Activated T-cell treated with anti-CD3 and anti-CD28 coated beads, Interleukin-2, amount 50 U/mL, for 72 hours (primary cell): ENCODE data around the gene KLK15. TPM values are rescaled to one million over a fixed set of nuclear protein-coding genes. Genes with fewer than 3 reads are reported as not detected.

Experiments
- ATAC-seq, 2 donors: fragments of 150-1000 bp; cut with Tn5 transposase; replicated peaks in 1 of 2; 2 replicates each; pipeline ENCODE4 v1.10.0; 2021; ENCODE audit warnings: moderate library complexity in 2 of 2, mild to moderate bottlenecking in 1 of 2
- DNase-seq, 2 donors: peaks; one replicate each; pipeline ENCODE4 v3.0.0; 2021 to 2022; ENCODE audit warnings: mixed read lengths in 1 of 2
- H3K27ac Mint-ChIP-seq: one replicate; pipeline ENCODE4 v1.8.0; 2022; ENCODE audit warnings: mild to moderate bottlenecking, moderate library complexity, mixed read lengths
- H3K27me3 Mint-ChIP-seq: one replicate; pipeline ENCODE4 v1.8.0; 2022; ENCODE audit warnings: low read depth, mixed read lengths
- H3K36me3 Mint-ChIP-seq, 2 donors: one replicate each; pipeline ENCODE4 v1.8.0; 2022; ENCODE audit warnings: mixed read lengths in 2 of 2, mild to moderate bottlenecking in 1 of 2; ENCODE audit not compliant: insufficient read depth in 2 of 2
- H3K4me1 Mint-ChIP-seq: one replicate; pipeline ENCODE4 v1.8.0; 2022; ENCODE audit warnings: low read depth, mixed read lengths
- H3K4me3 Mint-ChIP-seq, 2 donors: one replicate each; pipeline ENCODE4 v1.8.0; 2022; ENCODE audit warnings: mild to moderate bottlenecking in 2 of 2, mixed read lengths in 2 of 2, moderate library complexity in 2 of 2
- H3K9me3 Mint-ChIP-seq, 2 donors: one replicate each; pipeline ENCODE4 v1.8.0; 2022; ENCODE audit warnings: mixed read lengths in 2 of 2
- total RNA-seq, 2 donors: library from RNA; stranded (reverse); gene quantifications; one replicate each; pipeline ENCODE4 v1.2.3, GENCODE V29; 2022

KLK15 gene
- total RNA-seq, 2 donors from 2014 or later: not detected

GRCh38 chr19:50808856-50809255 is 24.5 kb downstream of the KLK15 start:
- no peak overlapping the region for H3K27ac Mint-ChIP-seq
- no peak overlapping the region for H3K4me3 Mint-ChIP-seq
- peaks cover 13% of the 10 kb centered on the region for H3K4me1 Mint-ChIP-seq
- no peaks in the 10 kb centered on the region for H3K27me3 Mint-ChIP-seq
- H3K36me3 Mint-ChIP-seq: peaks cover 2 to 3% of the 10 kb centered on the region in 2 donors
- peaks cover 1 to 2% of the 10 kb centered on the region in 2 donors for H3K9me3 Mint-ChIP-seq
- no peak for DNase-seq
- no peak for ATAC-seq

- Mint-ChIP-seq H3K27ac (peak overlapping the region; percentile 100), H3K4me3 (peak overlapping the region; percentile 93 to 100), H3K36me3 (peaks cover 13 to 30% of the 10 kb centered on the region in 2 donors), H3K27me3 (no peaks in the 10 kb centered on the region), H3K9me3 (no peaks in the 10 kb centered on the region), H3K4me1 (peaks cover 41% of the 10 kb centered on the region)
- DNase-seq (peak; percentile 98 to 99), ATAC-seq (peak; percentile 98)
Measured at GRCh38 chr19:50804420-50805272, 28.7 kb downstream of the KLK15 start.

GRCh38 chr19:50803633-50804419 is 29.5 kb downstream of the KLK15 start:
- Mint-ChIP-seq H3K27me3 (no peaks in the 10 kb centered on the region), H3K36me3 (peaks cover 13 to 30% of the 10 kb centered on the region in 2 donors), H3K9me3 (no peaks in the 10 kb centered on the region), H3K4me3 (peak overlapping the region; percentile 93 to 100), H3K4me1 (peaks cover 41% of the 10 kb centered on the region), H3K27ac (peak overlapping the region; percentile 100)
- no peak for ATAC-seq
- DNase-seq: no peak

- DNase-seq: no peak
- Mint-ChIP-seq H3K4me1 (peaks cover 41% of the 10 kb centered on the region), H3K36me3 (peaks cover 18 to 38% of the 10 kb centered on the region in 2 donors), H3K27ac (peak overlapping the region; percentile 66), H3K4me3 (peak overlapping the region; percentile 39 to 100), H3K9me3 (no peaks in the 10 kb centered on the region), H3K27me3 (no peaks in the 10 kb centered on the region)
- ATAC-seq: no peak
Measured at GRCh38 chr19:50801107-50801506, 32.3 kb downstream of the KLK15 start.

- H3K36me3 Mint-ChIP-seq: peaks cover 18 to 38% of the 10 kb centered on the region in 2 donors
- H3K4me3 Mint-ChIP-seq: no peak overlapping the region
- no peaks in the 10 kb centered on the region for H3K9me3 Mint-ChIP-seq
- no peaks in the 10 kb centered on the region for H3K27me3 Mint-ChIP-seq
- H3K4me1 Mint-ChIP-seq: peaks cover 30% of the 10 kb centered on the region
- no peak for DNase-seq
- ATAC-seq: no peak
- no peak overlapping the region for H3K27ac Mint-ChIP-seq
Measured at GRCh38 chr19:50799547-50799851, 33.9 kb downstream of the KLK15 start.

GRCh38 chr19:50798659-50799546 is 34.5 kb downstream of the KLK15 start:
- Mint-ChIP-seq H3K27ac (no peak overlapping the region), H3K27me3 (no peaks in the 10 kb centered on the region), H3K9me3 (no peaks in the 10 kb centered on the region), H3K4me1 (peaks cover 28% of the 10 kb centered on the region), H3K4me3 (no peak overlapping the region), H3K36me3 (peaks cover 16 to 36% of the 10 kb centered on the region in 2 donors)
- DNase-seq (no peak), ATAC-seq (no peak)

GRCh38 chr19:50797781-50798658 is 35.4 kb downstream of the KLK15 start:
- Mint-ChIP-seq H3K27ac (no peak overlapping the region), H3K36me3 (peaks cover 12 to 28% of the 10 kb centered on the region in 2 donors), H3K4me1 (peaks cover 23% of the 10 kb centered on the region), H3K27me3 (no peaks in the 10 kb centered on the region), H3K4me3 (no peak overlapping the region), H3K9me3 (no peaks in the 10 kb centered on the region)
- ATAC-seq (peak in 1 of 2 donors; percentile 7), DNase-seq (no peak)

- no peak for DNase-seq
- Mint-ChIP-seq H3K27me3 (no peaks in the 10 kb centered on the region), H3K36me3 (peaks cover 9 to 23% of the 10 kb centered on the region in 2 donors), H3K27ac (no peak overlapping the region), H3K4me1 (peaks cover 16% of the 10 kb centered on the region), H3K9me3 (no peaks in the 10 kb centered on the region), H3K4me3 (no peak overlapping the region)
- no peak for ATAC-seq
Measured at GRCh38 chr19:50797429-50797780, 36.0 kb downstream of the KLK15 start.

- ATAC-seq: no peak
- Mint-ChIP-seq H3K4me1 (peaks cover 11% of the 10 kb centered on the region), H3K4me3 (no peak overlapping the region), H3K9me3 (no peaks in the 10 kb centered on the region), H3K36me3 (peaks cover 7 to 20% of the 10 kb centered on the region in 2 donors), H3K27me3 (no peaks in the 10 kb centered on the region), H3K27ac (no peak overlapping the region)
- no peak for DNase-seq
Measured at GRCh38 chr19:50796634-50797428, 36.5 kb downstream of the KLK15 start.

- H3K27ac Mint-ChIP-seq: no peak overlapping the region
- H3K36me3 Mint-ChIP-seq: peaks cover 6 to 18% of the 10 kb centered on the region in 2 donors
- ATAC-seq (peak in 1 of 2 donors; percentile 10), DNase-seq (no peak)
- H3K9me3 Mint-ChIP-seq: no peaks in the 10 kb centered on the region
- H3K4me3 Mint-ChIP-seq: no peak overlapping the region
- H3K4me1 Mint-ChIP-seq: peaks cover 4% of the 10 kb centered on the region
- H3K27me3 Mint-ChIP-seq: no peaks in the 10 kb centered on the region
Measured at GRCh38 chr19:50796128-50796633, 37.2 kb downstream of the KLK15 start.

- no peak for ATAC-seq
- Mint-ChIP-seq H3K4me1 (no peaks in the 10 kb centered on the region), H3K4me3 (no peak overlapping the region), H3K9me3 (no peaks in the 10 kb centered on the region), H3K36me3 (peaks cover 5 to 13% of the 10 kb centered on the region in 2 donors), H3K27me3 (no peaks in the 10 kb centered on the region), H3K27ac (no peak overlapping the region)
- DNase-seq: no peak
Measured at GRCh38 chr19:50795664-50796073, 37.7 kb downstream of the KLK15 start.
